ENCODE results near the gene LMAN1L.

Gene LMAN1L

DNA sequence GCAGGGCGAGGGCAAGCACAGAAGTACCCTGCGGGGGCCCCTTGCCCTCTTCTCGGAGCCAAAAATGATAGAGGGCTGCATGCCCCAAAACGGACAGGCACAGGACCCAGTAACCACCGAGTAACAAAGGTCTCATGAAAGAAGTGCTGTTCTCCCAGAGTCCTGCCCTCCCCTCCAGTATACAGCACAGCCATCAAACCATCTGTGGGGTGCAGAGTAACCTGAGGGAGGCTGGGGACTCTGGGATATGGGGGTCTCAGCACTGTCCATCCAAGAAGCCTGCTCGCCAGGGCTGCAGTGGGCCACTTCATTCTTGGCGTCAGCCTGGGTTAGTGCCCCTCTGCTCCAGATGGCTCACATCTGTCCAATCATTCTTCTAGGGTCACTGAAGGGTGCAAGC lies 24.2 kb downstream of the LMAN1L start:
- Histone ChIP-seq H3K27ac (no peak overlapping the region), H3K4me3 (ENCODE audit: low read depth, low read length) (no peak overlapping the region), H2AFZ (no peak overlapping the region), H3K9me3 (ENCODE audit: control insufficient read depth, low read length) (no peaks in the 10 kb centered on the region), H3K4me2 (ENCODE audit: low read length) (no peak overlapping the region), H3K79me2 (no peaks in the 10 kb centered on the region), H3K27me3 (ENCODE audit: control insufficient read depth, insufficient read depth, low read length) (no peaks in the 10 kb centered on the region), H3K4me1 (peaks cover 35% of the 10 kb centered on the region), H3K36me3 (ENCODE audit: control insufficient read depth, insufficient read depth, low read length) (no peaks in the 10 kb centered on the region), H3K9ac (no peak overlapping the region)
- TF ChIP-seq, protein P1, sequence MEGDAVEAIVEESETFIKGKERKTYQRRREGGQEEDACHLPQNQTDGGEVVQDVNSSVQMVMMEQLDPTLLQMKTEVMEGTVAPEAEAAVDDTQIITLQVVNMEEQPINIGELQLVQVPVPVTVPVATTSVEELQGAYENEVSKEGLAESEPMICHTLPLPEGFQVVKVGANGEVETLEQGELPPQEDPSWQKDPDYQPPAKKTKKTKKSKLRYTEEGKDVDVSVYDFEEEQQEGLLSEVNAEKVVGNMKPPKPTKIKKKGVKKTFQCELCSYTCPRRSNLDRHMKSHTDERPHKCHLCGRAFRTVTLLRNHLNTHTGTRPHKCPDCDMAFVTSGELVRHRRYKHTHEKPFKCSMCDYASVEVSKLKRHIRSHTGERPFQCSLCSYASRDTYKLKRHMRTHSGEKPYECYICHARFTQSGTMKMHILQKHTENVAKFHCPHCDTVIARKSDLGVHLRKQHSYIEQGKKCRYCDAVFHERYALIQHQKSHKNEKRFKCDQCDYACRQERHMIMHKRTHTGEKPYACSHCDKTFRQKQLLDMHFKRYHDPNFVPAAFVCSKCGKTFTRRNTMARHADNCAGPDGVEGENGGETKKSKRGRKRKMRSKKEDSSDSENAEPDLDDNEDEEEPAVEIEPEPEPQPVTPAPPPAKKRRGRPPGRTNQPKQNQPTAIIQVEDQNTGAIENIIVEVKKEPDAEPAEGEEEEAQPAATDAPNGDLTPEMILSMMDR (IDR thresholded peaks at IDR 0.05) = no peak

DNA sequence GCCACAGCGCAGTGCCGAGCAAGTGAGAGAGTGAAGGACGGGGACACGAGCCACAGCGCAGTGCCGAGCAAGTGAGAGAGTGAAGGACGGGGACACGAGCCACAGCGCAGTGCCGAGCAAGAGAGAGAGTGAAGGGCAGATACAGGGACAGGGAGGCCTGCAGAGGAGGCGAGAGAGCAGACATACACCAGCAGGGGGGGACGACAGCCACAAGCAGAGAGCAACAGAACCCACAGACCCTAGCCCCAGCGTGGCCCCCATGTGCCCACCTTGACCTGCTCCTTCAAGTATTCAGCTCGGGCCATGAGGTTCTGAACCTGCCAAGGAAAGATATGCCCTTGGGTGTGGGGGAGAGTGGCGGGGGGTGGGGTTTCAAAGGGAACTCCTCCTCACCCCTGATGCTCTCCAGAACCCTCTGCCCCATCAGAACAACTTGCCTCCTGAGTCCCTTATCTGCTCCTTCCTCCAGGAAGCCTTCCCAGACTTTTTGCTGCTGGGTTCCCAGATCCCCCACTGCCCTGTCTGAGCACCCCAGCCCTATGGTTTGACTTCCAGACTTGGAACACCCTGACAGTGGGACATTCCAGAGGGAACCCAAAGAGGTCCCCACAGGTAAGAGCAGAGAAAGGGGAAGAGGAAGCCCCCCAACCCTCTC lies 25.0 kb downstream of the LMAN1L start:
- TF ChIP-seq, protein P1 (IDR thresholded peaks at IDR 0.05) = no peak
- H2AFZ ChIP-seq = no peak overlapping the region
- peaks cover 30% of the 10 kb centered on the region for H3K4me1 ChIP-seq
- H3K4me2 ChIP-seq (ENCODE audit: low read length) = no peak overlapping the region
- H3K36me3 ChIP-seq (ENCODE audit: control insufficient read depth, insufficient read depth, low read length) = no peaks in the 10 kb centered on the region
- H3K4me3 ChIP-seq (ENCODE audit: low read depth, low read length) = no peak overlapping the region
- H3K27me3 ChIP-seq (ENCODE audit: control insufficient read depth, insufficient read depth, low read length) = no peaks in the 10 kb centered on the region
- no peak overlapping the region for H3K9ac ChIP-seq
- H3K27ac ChIP-seq = no peak overlapping the region
- no peaks in the 10 kb centered on the region for H3K79me2 ChIP-seq
- H3K9me3 ChIP-seq (ENCODE audit: control insufficient read depth, low read length) = no peaks in the 10 kb centered on the region

DNA sequence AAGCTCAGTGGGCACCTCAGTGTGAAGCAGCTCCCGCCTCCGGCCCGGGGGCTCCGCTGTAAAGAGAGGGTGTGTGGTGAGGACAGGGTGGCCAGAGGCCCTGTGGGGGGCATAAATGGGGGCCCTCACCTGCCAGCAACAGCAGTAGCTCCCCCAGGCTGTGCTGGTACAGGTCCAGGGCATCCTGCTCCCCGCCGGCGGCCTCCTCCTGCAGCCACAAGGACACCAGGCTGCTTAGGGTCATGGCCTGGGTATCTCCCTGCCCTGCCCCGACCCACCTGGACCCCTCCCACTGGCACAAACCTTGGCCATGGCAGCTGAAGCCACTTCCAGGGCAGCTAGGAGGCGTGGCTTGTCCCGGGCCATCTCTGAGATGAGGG lies 25.5 kb downstream of the LMAN1L start:
- Histone ChIP-seq H3K36me3 (ENCODE audit: control insufficient read depth, insufficient read depth, low read length) (no peaks in the 10 kb centered on the region), H3K4me3 (ENCODE audit: low read depth, low read length) (no peak overlapping the region), H3K79me2 (no peaks in the 10 kb centered on the region), H3K4me1 (peaks cover 25% of the 10 kb centered on the region), H3K27ac (no peak overlapping the region), H3K4me2 (ENCODE audit: low read length) (no peak overlapping the region), H3K27me3 (ENCODE audit: control insufficient read depth, insufficient read depth, low read length) (no peaks in the 10 kb centered on the region), H2AFZ (no peak overlapping the region), H3K9ac (no peak overlapping the region), H3K9me3 (ENCODE audit: control insufficient read depth, low read length) (no peaks in the 10 kb centered on the region)
- TF ChIP-seq, protein P1 (IDR thresholded peaks at IDR 0.05) = no peak

DNA sequence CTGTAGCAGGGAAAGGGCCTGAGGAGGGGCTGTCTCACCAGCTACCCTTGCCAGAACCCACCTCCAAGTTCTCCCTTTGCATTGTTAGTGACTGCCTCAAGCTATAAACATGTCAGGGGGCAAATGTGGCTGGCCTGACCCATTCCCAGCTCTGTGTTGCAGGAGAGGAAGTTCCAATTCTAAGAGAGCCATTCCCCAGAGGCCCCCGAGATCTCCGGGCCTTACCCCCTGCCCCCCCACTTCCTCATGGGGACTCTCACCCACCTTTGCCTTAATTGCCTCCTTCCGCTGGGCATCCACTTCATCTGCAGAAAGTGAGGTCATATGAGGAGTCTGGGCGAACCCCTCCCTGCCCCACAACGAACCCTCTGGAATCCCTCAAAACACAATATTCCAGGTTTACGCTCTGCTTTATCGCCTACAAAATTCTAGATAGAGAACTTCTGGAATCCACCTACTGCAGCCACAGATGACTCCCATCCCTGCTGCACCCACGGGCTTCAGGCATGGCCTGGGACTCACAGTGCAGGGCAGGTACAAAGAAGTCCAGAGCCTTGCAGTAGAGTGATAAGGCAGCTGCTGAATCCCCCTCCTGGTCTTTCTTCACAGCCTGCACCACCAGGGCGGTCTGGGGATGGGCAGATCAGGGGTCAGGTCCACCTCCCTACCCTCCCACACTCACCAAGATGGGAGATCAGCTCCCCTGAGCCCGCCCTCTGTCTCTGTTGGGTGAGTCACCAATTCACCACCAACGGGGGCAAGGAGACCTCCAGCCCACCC lies 26.3 kb downstream of the LMAN1L start:
- no peaks in the 10 kb centered on the region for H3K36me3 ChIP-seq (ENCODE audit: control insufficient read depth, insufficient read depth, low read length)

More for the DNA sequence above, 26.3 kb downstream of the LMAN1L start:
- Histone ChIP-seq H3K4me3 (ENCODE audit: low read depth, low read length) (no peak overlapping the region), H2AFZ (no peak overlapping the region), H3K9me3 (ENCODE audit: control insufficient read depth, low read length) (no peaks in the 10 kb centered on the region), H3K79me2 (no peaks in the 10 kb centered on the region), H3K4me2 (ENCODE audit: low read length) (no peak overlapping the region), H3K27ac (no peak overlapping the region), H3K9ac (no peak overlapping the region), H3K27me3 (ENCODE audit: control insufficient read depth, insufficient read depth, low read length) (no peaks in the 10 kb centered on the region), H3K4me1 (peaks cover 22% of the 10 kb centered on the region)
- TF ChIP-seq, protein P1 (IDR thresholded peaks at IDR 0.05) = no peak
